Measurements from ENCODE around the gene PACSIN2.

GRCh38 chr22:43008509-43008908, 6.4 kb downstream of the PACSIN2 start:
- TF ChIP-seq POLR2AphosphoS5 (IDR thresholded peaks at IDR 0.05) (no peak), POLR2A (IDR thresholded peaks at IDR 0.05) (no peak)
- TF ChIP-seq, protein P1, sequence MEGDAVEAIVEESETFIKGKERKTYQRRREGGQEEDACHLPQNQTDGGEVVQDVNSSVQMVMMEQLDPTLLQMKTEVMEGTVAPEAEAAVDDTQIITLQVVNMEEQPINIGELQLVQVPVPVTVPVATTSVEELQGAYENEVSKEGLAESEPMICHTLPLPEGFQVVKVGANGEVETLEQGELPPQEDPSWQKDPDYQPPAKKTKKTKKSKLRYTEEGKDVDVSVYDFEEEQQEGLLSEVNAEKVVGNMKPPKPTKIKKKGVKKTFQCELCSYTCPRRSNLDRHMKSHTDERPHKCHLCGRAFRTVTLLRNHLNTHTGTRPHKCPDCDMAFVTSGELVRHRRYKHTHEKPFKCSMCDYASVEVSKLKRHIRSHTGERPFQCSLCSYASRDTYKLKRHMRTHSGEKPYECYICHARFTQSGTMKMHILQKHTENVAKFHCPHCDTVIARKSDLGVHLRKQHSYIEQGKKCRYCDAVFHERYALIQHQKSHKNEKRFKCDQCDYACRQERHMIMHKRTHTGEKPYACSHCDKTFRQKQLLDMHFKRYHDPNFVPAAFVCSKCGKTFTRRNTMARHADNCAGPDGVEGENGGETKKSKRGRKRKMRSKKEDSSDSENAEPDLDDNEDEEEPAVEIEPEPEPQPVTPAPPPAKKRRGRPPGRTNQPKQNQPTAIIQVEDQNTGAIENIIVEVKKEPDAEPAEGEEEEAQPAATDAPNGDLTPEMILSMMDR (IDR thresholded peaks at IDR 0.05) = no peak

Data from gastroesophageal sphincter (tissue), 3 donors.